ENCODE measurements around the gene SIVA1. TPM values are rescaled to one million over a fixed set of nuclear protein-coding genes. Genes with fewer than 3 reads are reported as not detected.

The SIVA1 gene
- polyA plus RNA-seq, 3 donors = 102 to 193 (median 156) TPM

GRCh38 chr14:104800771-104801519 is 48.0 kb downstream of the SIVA1 start, which contains the start of gene ZBTB42:
Gene ZBTB42 (plus strand): TSS chr14:104801101. CDS start chr14:104801198, 97 bp downstream.
- 1% methylated on average over 105 of the region's 105 CpGs for WGBS (ENCODE audit: insufficient coverage)
- Histone ChIP-seq H3K4me1 (ENCODE audit: control insufficient read depth in 1 of 2, insufficient read depth in 2 of 2, low read length in 2 of 2) (peaks cover 24 to 29% of the 10 kb centered on the region in 2 donors), H4K20me1 (ENCODE audit: insufficient read depth, low read length) (no peaks in the 10 kb centered on the region), H3K27ac (ENCODE audit: low read depth in 1 of 2, low read length in 2 of 2) (no peak within 1 kb of the TSS), H3K9me3 (replicated peaks in 1 of 2; ENCODE audit: control insufficient read depth in 1 of 2, insufficient read depth in 1 of 2, low read length in 2 of 2) (no peaks in the 10 kb centered on the region), H3K79me2 (ENCODE audit: insufficient read depth, low read length) (no peaks in the 10 kb centered on the region), H2AFZ (ENCODE audit: insufficient read depth, low read depth, low read length, poor library complexity, severe bottlenecking) (peak within 1 kb of the TSS; percentile 81), H3K9ac (ENCODE audit: insufficient read depth, low read length, poor library complexity, severe bottlenecking) (peak within 1 kb of the TSS; percentile 58), H3K4me2 (replicated peaks; ENCODE audit: extremely low read depth, low read length, poor library complexity, severe bottlenecking) (peak within 1 kb of the TSS; percentile 89), H3K27me3 (ENCODE audit: control insufficient read depth in 2 of 2, insufficient read depth in 2 of 2, low read length in 2 of 2) (peaks cover 0 to 34% of the 10 kb centered on the region in 2 donors), H3K36me3 (replicated peaks in 1 of 2; ENCODE audit: control insufficient read depth in 1 of 2, insufficient read depth in 2 of 2, low read length in 2 of 2) (no peaks in the 10 kb centered on the region), H3K4me3 (replicated peaks in 1 of 3; ENCODE audit: low read depth in 2 of 3, low read length in 3 of 3) (peak within 1 kb of the TSS; percentile 50 to 79 (median 61))
- peak within 1 kb of the TSS; percentile 83 to 89 for H3K4me3 Mint-ChIP-seq
- DNase-seq = peak; percentile 12 to 25 (median 21)
- peak within 1 kb of the TSS in 3 of 7 donors; percentile 28 to 76 (median 53) for H3K27ac Mint-ChIP-seq
- H3K36me3 Mint-ChIP-seq = peaks cover 0 to 4% of the 10 kb centered on the region in 2 donors
- H3K9me3 Mint-ChIP-seq = no peaks in the 10 kb centered on the region
- H3K4me1 Mint-ChIP-seq = peaks cover 29% of the 10 kb centered on the region
- no peak for TF ChIP-seq CTCF (IDR thresholded peaks at IDR 0.05)
- intact Hi-C loops (cut with micrococcal nuclease) = no loop called here
- peaks cover 21 to 57% (median 33%) of the 10 kb centered on the region in 3 donors for H3K27me3 Mint-ChIP-seq (ENCODE audit: low read depth in 3 of 3)

GRCh38 chr14:104801520-104802393 is 48.8 kb downstream of the SIVA1 start:
- H4K20me1 ChIP-seq (ENCODE audit: insufficient read depth, low read length) = no peaks in the 10 kb centered on the region
- no peak for DNase-seq
- H3K36me3 Mint-ChIP-seq = peaks cover 0 to 4% of the 10 kb centered on the region in 2 donors
- 82% methylated on average over 45 of the region's 45 CpGs for WGBS (ENCODE audit: insufficient coverage)
- H3K79me2 ChIP-seq (ENCODE audit: insufficient read depth, low read length) = no peaks in the 10 kb centered on the region
- H3K4me3 Mint-ChIP-seq = peak overlapping the region; percentile 83 to 89
- peaks cover 0 to 34% of the 10 kb centered on the region in 2 donors for H3K27me3 ChIP-seq (ENCODE audit: control insufficient read depth in 2 of 2, insufficient read depth in 2 of 2, low read length in 2 of 2)
- peaks cover 20 to 50% (median 33%) of the 10 kb centered on the region in 3 donors for H3K27me3 Mint-ChIP-seq (ENCODE audit: low read depth in 3 of 3)
- peak overlapping the region; percentile 81 for H2AFZ ChIP-seq (ENCODE audit: insufficient read depth, low read depth, low read length, poor library complexity, severe bottlenecking)
- no peaks in the 10 kb centered on the region for H3K36me3 ChIP-seq (replicated peaks in 1 of 2; ENCODE audit: control insufficient read depth in 1 of 2, insufficient read depth in 2 of 2, low read length in 2 of 2)
- H3K27ac Mint-ChIP-seq = peak overlapping the region in 1 of 7 donors; percentile 18
- H3K9ac ChIP-seq (ENCODE audit: insufficient read depth, low read length, poor library complexity, severe bottlenecking) = peak overlapping the region; percentile 58
- H3K4me1 Mint-ChIP-seq = peaks cover 26% of the 10 kb centered on the region
- no peak for TF ChIP-seq CTCF (IDR thresholded peaks at IDR 0.05)
- H3K4me2 ChIP-seq (replicated peaks; ENCODE audit: extremely low read depth, low read length, poor library complexity, severe bottlenecking) = peak overlapping the region; percentile 89
- no peaks in the 10 kb centered on the region for H3K9me3 Mint-ChIP-seq
- intact Hi-C loops (cut with micrococcal nuclease) = no loop called here
- peak overlapping the region; percentile 32 to 79 (median 61) for H3K4me3 ChIP-seq (replicated peaks in 1 of 3; ENCODE audit: low read depth in 2 of 3, low read length in 3 of 3)
- H3K27ac ChIP-seq (ENCODE audit: low read depth in 1 of 2, low read length in 2 of 2) = no peak overlapping the region
- H3K4me1 ChIP-seq (ENCODE audit: control insufficient read depth in 1 of 2, insufficient read depth in 2 of 2, low read length in 2 of 2) = peaks cover 18 to 23% of the 10 kb centered on the region in 2 donors
- H3K9me3 ChIP-seq (replicated peaks in 1 of 2; ENCODE audit: control insufficient read depth in 1 of 2, insufficient read depth in 1 of 2, low read length in 2 of 2) = no peaks in the 10 kb centered on the region

Data from CD14-positive monocyte (primary cell).